DND-41 (cell line): ENCODE measurements around the gene DEAF1.

Source experiments
- ATAC-seq: fragments of 200-7000 bp; cut with Tn5 transposase; 3 replicates; pipeline ENCODE4 v1.9.1; 2021; ENCODE audit warnings: low read depth; ENCODE audit not compliant: insufficient read depth
- DNase-seq: peaks from one replicate; pipeline ENCODE4 v3.0.0-alpha.2; 2020
- H2AFZ ChIP-seq: 2 replicates; pipeline ENCODE4 v1.6.0; 2012; ENCODE audit warnings: low read depth, low read length
- H3K27ac ChIP-seq: 2 replicates; pipeline ENCODE4 v1.5.1; 2012; ENCODE audit warnings: low read length, inconsistent platforms
- H3K27me3 ChIP-seq: fragments of 200-600 bp; sonication (generic); 2 replicates; pipeline ENCODE4 v1.6.0; 2012; ENCODE audit warnings: low read length, mild to moderate bottlenecking, inconsistent platforms; ENCODE audit not compliant: insufficient read depth, poor library complexity
- H3K36me3 ChIP-seq: 2 replicates; pipeline ENCODE4 v1.5.1; 2012; ENCODE audit warnings: low read length, inconsistent platforms; ENCODE audit not compliant: insufficient read depth
- H3K4me1 ChIP-seq: 2 replicates; pipeline ENCODE4 v1.5.1; 2012; ENCODE audit warnings: mild to moderate bottlenecking, low read length; ENCODE audit not compliant: insufficient read depth
- H3K4me2 ChIP-seq: 2 replicates; pipeline ENCODE4 v1.6.0; 2012; ENCODE audit warnings: mild to moderate bottlenecking, moderate library complexity, low read length, inconsistent platforms; ENCODE audit not compliant: insufficient read depth
- H3K4me3 ChIP-seq, 2 experiments: fragments of 200-600 bp in 1 of 2; shearing (Covaris generic) in 1 of 2; 2 replicates each; pipeline ENCODE4 v1.5.1; 2012 to 2016; ENCODE audit warnings: inconsistent platforms in 2 of 2, low read length in 2 of 2, mild to moderate bottlenecking in 2 of 2, low read depth in 1 of 2, moderate library complexity in 1 of 2
- H3K79me2 ChIP-seq: 2 replicates; pipeline ENCODE4 v1.6.0; 2012; ENCODE audit warnings: low read length, inconsistent platforms; ENCODE audit not compliant: insufficient read depth
- H3K9ac ChIP-seq: 2 replicates; pipeline ENCODE4 v1.6.0; 2012; ENCODE audit warnings: low read depth, mild to moderate bottlenecking, inconsistent platforms, low read length, moderate library complexity
- H3K9me3 ChIP-seq: 2 replicates; pipeline ENCODE4 v1.5.1; 2012; ENCODE audit warnings: low read length, moderate library complexity, mild to moderate bottlenecking, inconsistent platforms; ENCODE audit not compliant: insufficient read depth, severe bottlenecking
- H4K20me1 ChIP-seq: 2 replicates; pipeline ENCODE4 v1.6.0; 2012; ENCODE audit warnings: low read length; ENCODE audit not compliant: insufficient read depth
- CTCF ChIP-seq: IDR thresholded peaks from 2 replicates; pipeline ENCODE4 v1.5.1; 2012; ENCODE audit warnings: borderline replicate concordance, low read length, moderate library complexity, mild to moderate bottlenecking; ENCODE audit not compliant: poor library complexity, severe bottlenecking; ENCODE audit errors: extremely low read depth
- EZH2 ChIP-seq: IDR thresholded peaks from 3 replicates; pipeline ENCODE4 v1.6.1; 2012; ENCODE audit warnings: borderline replicate concordance, low read depth, mild to moderate bottlenecking, moderate library complexity, low read length, inconsistent platforms; ENCODE audit not compliant: severe bottlenecking

The DEAF1 gene

GRCh38 chr11:720017-720641 lies 25.1 kb upstream of the DEAF1 start:
- Histone ChIP-seq H3K79me2 (no peaks in the 10 kb centered on the region), H3K36me3 (no peaks in the 10 kb centered on the region), H3K4me2 (no peak overlapping the region), H3K4me1 (0 out of 2 replicates have a peak, but pooled peaks cover 3% of the 10 kb centered on the region), H4K20me1 (peaks cover 7% of the 10 kb centered on the region; the same call in 1 of the 2 replicates), H3K27me3 (no peaks in the 10 kb centered on the region), H3K4me3 (no peak overlapping the region), H2AFZ (no peak overlapping the region), H3K9me3 (no peaks in the 10 kb centered on the region), H3K27ac (no peak overlapping the region), H3K9ac (no peak overlapping the region)
- no peak for DNase-seq
- TF ChIP-seq CTCF (no peak), EZH2 (no peak)
- no peak for ATAC-seq

GRCh38 chr11:719214-720016 lies 24.4 kb upstream of the DEAF1 start:
- no peak overlapping the region for H3K4me3 ChIP-seq
- H3K27me3 ChIP-seq, result no peaks in the 10 kb centered on the region
- peaks cover 7% of the 10 kb centered on the region; the same call in 1 of the 2 replicates for H4K20me1 ChIP-seq
- no peaks in the 10 kb centered on the region for H3K36me3 ChIP-seq
- H3K4me1 ChIP-seq, result 0 out of 2 replicates have a peak, but pooled peaks cover 3% of the 10 kb centered on the region
- no peak overlapping the region for H3K27ac ChIP-seq
- H3K9me3 ChIP-seq, result no peaks in the 10 kb centered on the region
- TF ChIP-seq CTCF (no peak), EZH2 (no peak)
- H3K79me2 ChIP-seq, result no peaks in the 10 kb centered on the region
- DNase-seq (no peak), ATAC-seq (no peak)
- H2AFZ ChIP-seq, result no peak overlapping the region
- H3K9ac ChIP-seq, result no peak overlapping the region
- H3K4me2 ChIP-seq, result no peak overlapping the region

GRCh38 chr11:714436-714835 lies 19.4 kb upstream of the DEAF1 start:
- DNase-seq, result no peak
- Histone ChIP-seq H3K27me3 (no peaks in the 10 kb centered on the region), H3K27ac (no peak overlapping the region), H3K36me3 (no peaks in the 10 kb centered on the region), H3K9ac (no peak overlapping the region), H3K9me3 (no peaks in the 10 kb centered on the region), H3K4me3 (no peak overlapping the region), H2AFZ (no peak overlapping the region), H4K20me1 (no peaks in the 10 kb centered on the region), H3K4me1 (no peaks in the 10 kb centered on the region), H3K79me2 (no peaks in the 10 kb centered on the region), H3K4me2 (no peak overlapping the region)
- TF ChIP-seq EZH2 (no peak), CTCF (no peak)
- no peak for ATAC-seq
